GM21529 (cell line): ENCODE measurements around the gene NCL.

Experiments used
- ATAC-seq: cut with Tn5 transposase; IDR thresholded peaks from one replicate; pipeline ENCODE4 v1.9.1; 2021; ENCODE audit not compliant: unreplicated experiment

NCL gene

GRCh38 chr2:231463698-231464575 is at the start of gene NCL:
Gene NCL, minus strand, starts transcription at chr2:231464484. Its CDS starts 131 bp downstream, at chr2:231464353.
- ATAC-seq: peak; percentile 87

- ATAC-seq: no peak
These were observed 49.5 kb upstream of the NCL start for GRCh38 chr2:231513746-231514224.

- no peak for ATAC-seq
These were observed 47.9 kb upstream of the NCL start for GRCh38 chr2:231512222-231512621.

GRCh38 chr2:231503766-231504165 is 39.5 kb upstream of the NCL start:
- no peak for ATAC-seq

- ATAC-seq: no peak
These were observed 38.3 kb upstream of the NCL start for GRCh38 chr2:231502596-231502995.

GRCh38 chr2:231497651-231498050 is 33.4 kb upstream of the NCL start:
- ATAC-seq: no peak

- ATAC-seq: no peak
These were observed 30.4 kb upstream of the NCL start for GRCh38 chr2:231494669-231495068.

GRCh38 chr2:231490801-231491200 is 26.5 kb upstream of the NCL start:
- no peak for ATAC-seq

GRCh38 chr2:231489990-231490389 is 25.7 kb upstream of the NCL start:
- no peak for ATAC-seq

GRCh38 chr2:231488331-231488730 is 24.0 kb upstream of the NCL start:
- no peak for ATAC-seq

- ATAC-seq: no peak
These were observed 22.7 kb upstream of the NCL start for GRCh38 chr2:231486851-231487596.

- ATAC-seq: peak; percentile 44
These were observed 19.4 kb upstream of the NCL start for GRCh38 chr2:231483398-231484329.

GRCh38 chr2:231482806-231483391 is 18.6 kb upstream of the NCL start:
- ATAC-seq: peak; percentile 81

- no peak for ATAC-seq
These were observed 16.5 kb upstream of the NCL start for GRCh38 chr2:231480781-231481180.

- ATAC-seq: no peak
These were observed 15.2 kb upstream of the NCL start for GRCh38 chr2:231479455-231479854.

- ATAC-seq: no peak
These were observed 12.6 kb upstream of the NCL start for GRCh38 chr2:231476920-231477319.

- ATAC-seq: no peak
These were observed 11.7 kb upstream of the NCL start for GRCh38 chr2:231475965-231476364.

- ATAC-seq: no peak
These were observed 8.5 kb upstream of the NCL start for GRCh38 chr2:231472816-231473215.

- no peak for ATAC-seq
These were observed 6.1 kb upstream of the NCL start for GRCh38 chr2:231470246-231470900.

- no peak for ATAC-seq
These were observed 5.3 kb upstream of the NCL start for GRCh38 chr2:231469583-231469950.
